Body of pancreas (tissue), 4 donors: ENCODE data around the gene RASL10B. TPM values are rescaled to one million over a fixed set of nuclear protein-coding genes. Genes with fewer than 3 reads are reported as not detected.
"Not testable (repeated sequence)": the region's sequence is repeated elsewhere in the genome, so short reads cannot be mapped to it uniquely, and the experiment has no call there.

ENCODE experiments used
- ATAC-seq: fragments of 150-250 bp; one replicate; pipeline ENCODE4 v1.9.1; 2016
- DNase-seq, 4 donors: peaks; one replicate each; pipeline ENCODE4 v3.0.0-alpha.2; 2019
- H3K27ac ChIP-seq, 4 donors: fragments of 200-600 bp; sonication (generic); 1 replicate in 3 of 4; 2 replicates in 1 of 4; pipeline versions ENCODE4 v1.5.1 to v1.6.1; 2016 to 2019; ENCODE audit warnings: mild to moderate bottlenecking in 1 of 4, mixed read lengths in 1 of 4, moderate library complexity in 1 of 4
- H3K27me3 ChIP-seq, 2 donors: fragments of 200-600 bp; sonication (generic); one replicate each; pipeline ENCODE4 v1.6.0; 2016; ENCODE audit warnings: mild to moderate bottlenecking in 1 of 2
- H3K36me3 ChIP-seq, 2 donors: fragments of 200-600 bp; sonication (generic); replicated peaks in 1 of 2; 2 replicates each; pipeline ENCODE4 v1.5.1; 2016; ENCODE audit warnings: low read depth in 2 of 2; ENCODE audit not compliant: insufficient read depth in 1 of 2
- H3K4me1 ChIP-seq: fragments of 200-600 bp; sonication (generic); one replicate; pipeline ENCODE4 v1.6.0; 2016
- H3K4me3 ChIP-seq, 2 donors: fragments of 200-600 bp; sonication (generic); 1 replicate in 1 of 2; 2 replicates in 1 of 2; pipeline ENCODE4 v1.5.1; 2016 to 2019
- H3K9me3 ChIP-seq, 3 donors: fragments of 200-600 bp; sonication (generic); 1 replicate in 2 of 3; 2 replicates in 1 of 3; pipeline ENCODE4 v1.5.1; 2016
- CTCF ChIP-seq, 7 experiments: fragments of 450-650 bp in 4 of 7; fragments of 200-600 bp in 3 of 7; sonication (generic) in 3 of 7; IDR thresholded peaks; one replicate each; pipeline ENCODE4 v1.5.1; 2016 to 2019; ENCODE audit warnings: antibody characterized with exemption in 7 of 7
- POLR2A ChIP-seq, 3 donors: fragments of 450-650 bp; IDR thresholded peaks; one replicate each; pipeline ENCODE4 v1.6.1; 2016; ENCODE audit warnings: antibody characterized with exemption in 3 of 3, mild to moderate bottlenecking in 2 of 3
- WGBS, 2 donors: methylation state at CpG; one replicate each; pipeline ENCODE4 v1.1.5; 2017; 5-methylcytosine and 5-hydroxymethylcytosine counted together
- intact Hi-C: fragments of 100-400 bp; cut with DNase I; formaldehyde crosslinking; loops from one replicate; pipeline ENCODE4 v1.15.1; 2023
- total RNA-seq, 2 donors: library from RNA; depleted of rRNA; stranded (reverse); fragments of >200 nt; gene quantifications; one replicate each; pipeline ENCODE4 v1.1.0, GENCODE V29; 2016

Gene RASL10B
- total RNA-seq, 2 donors from 2014 or later, result 8.8 to 17.8 TPM

GRCh38 chr17:35748341-35748841, 17.0 kb downstream of the RASL10B start:
- Histone ChIP-seq H3K27ac (no peak overlapping the region), H3K27me3 (peaks cover 0 to 5% of the 10 kb centered on the region in 2 donors), H3K9me3 (no peaks in the 10 kb centered on the region), H3K36me3 (no peaks in the 10 kb centered on the region), H3K4me3 (no peak overlapping the region), H3K4me1 (peaks cover 14% of the 10 kb centered on the region)
- TF ChIP-seq POLR2A (IDR thresholded peaks at IDR 0.05) (no peak), CTCF (IDR thresholded peaks at IDR 0.05) (no peak)
- peak; percentile 35 to 62 (median 51) for DNase-seq
- intact Hi-C loops, result loop anchor here (5.0 to 10.0 kb wide), 2 partner anchors 136 to 434 kb away; no protein-coding TSS in a partner anchor
- ATAC-seq, result peak; percentile 23
- WGBS, 2 donors, result 17 to 29% methylated on average over 1 to 4 of the region's 4 CpGs

- Histone ChIP-seq H3K27me3 (peaks cover 0 to 5% of the 10 kb centered on the region in 2 donors), H3K4me1 (peaks cover 14% of the 10 kb centered on the region), H3K27ac (no peak overlapping the region), H3K4me3 (no peak overlapping the region), H3K9me3 (no peaks in the 10 kb centered on the region), H3K36me3 (no peaks in the 10 kb centered on the region)
- DNase-seq (no peak), ATAC-seq (no peak)
- 69 to 82% methylated on average over 1 to 6 of the region's 6 CpGs for WGBS, 2 donors
- intact Hi-C loops, result loop anchor here (5.0 to 10.0 kb wide), 2 partner anchors 137 to 434 kb away; no protein-coding TSS in a partner anchor
- TF ChIP-seq CTCF (IDR thresholded peaks at IDR 0.05) (no peak), POLR2A (IDR thresholded peaks at IDR 0.05) (no peak)
Measured at GRCh38 chr17:35748979-35749378, 17.5 kb downstream of the RASL10B start.

DNA sequence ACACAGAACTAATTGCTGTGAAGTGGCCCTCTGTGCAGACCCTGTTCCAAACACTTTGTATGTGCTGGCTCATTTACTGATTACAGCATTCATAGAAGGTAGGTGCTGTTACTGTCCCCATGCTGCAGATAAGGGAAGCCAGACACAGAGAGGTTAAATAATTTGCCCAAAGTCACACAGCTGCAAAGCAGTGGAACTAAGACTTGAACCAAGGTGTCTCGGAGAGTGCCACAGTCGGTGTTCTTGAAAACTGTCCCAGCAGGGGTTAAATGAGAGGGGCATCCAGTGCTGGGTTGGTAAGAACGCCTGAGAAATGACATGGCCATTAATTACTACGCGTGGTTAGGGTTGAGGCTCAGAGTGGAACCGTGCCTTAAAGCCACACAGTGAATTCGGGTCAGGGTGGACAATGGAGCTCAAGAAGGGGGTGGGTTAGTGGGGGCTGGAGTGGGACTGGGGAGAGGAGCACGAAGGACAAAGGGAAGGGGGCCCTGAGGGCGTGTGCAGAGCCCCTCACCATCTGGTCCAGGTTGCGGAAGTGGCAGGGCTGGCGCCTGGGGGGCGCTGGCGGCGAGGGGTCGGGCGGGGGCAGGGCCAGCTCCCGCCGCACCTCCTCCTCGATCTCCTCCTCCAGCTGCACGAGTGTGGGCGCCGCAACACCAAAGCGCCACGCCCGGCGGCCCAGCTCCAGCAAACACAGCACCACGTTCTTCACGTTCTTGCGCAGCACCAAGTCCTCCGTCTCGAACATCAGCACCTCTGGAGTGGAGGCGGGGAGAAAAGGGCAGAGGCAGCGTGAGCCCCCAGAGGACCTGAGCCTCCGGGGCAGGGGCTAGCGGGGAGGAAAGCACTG, 18.3 kb downstream of the RASL10B start:
- Histone ChIP-seq H3K9me3 (no peaks in the 10 kb centered on the region), H3K4me1 (peaks cover 14% of the 10 kb centered on the region), H3K36me3 (no peaks in the 10 kb centered on the region), H3K4me3 (no peak overlapping the region), H3K27ac (no peak overlapping the region), H3K27me3 (peaks cover 0 to 5% of the 10 kb centered on the region in 2 donors)
- TF ChIP-seq CTCF (IDR thresholded peaks at IDR 0.05), result no peak
- no peak for TF ChIP-seq POLR2A (IDR thresholded peaks at IDR 0.05)
- 11 to 15% methylated on average over 14 to 35 of the region's 35 CpGs for WGBS, 2 donors
- DNase-seq (no peak), ATAC-seq (no peak)
- intact Hi-C loops, result loop anchor here (5.0 to 10.0 kb wide), 2 partner anchors 137 to 435 kb away; no protein-coding TSS in a partner anchor

GRCh38 chr17:35750526-35751395, 19.3 kb downstream of the RASL10B start:
- DNase-seq (no peak), ATAC-seq (no peak)
- peaks cover 14% of the 10 kb centered on the region for H3K4me1 ChIP-seq
- no peak for TF ChIP-seq POLR2A (IDR thresholded peaks at IDR 0.05)
- TF ChIP-seq CTCF (IDR thresholded peaks at IDR 0.05), result no peak
- 75 to 78% methylated on average over 10 of the region's 10 CpGs for WGBS, 2 donors
- no peaks in the 10 kb centered on the region for H3K36me3 ChIP-seq
- no peak overlapping the region for H3K4me3 ChIP-seq
- H3K27me3 ChIP-seq, result peaks cover 0 to 5% of the 10 kb centered on the region in 2 donors
- intact Hi-C loops, result no loop called here
- H3K9me3 ChIP-seq, result no peaks in the 10 kb centered on the region
- H3K27ac ChIP-seq, result no peak overlapping the region

DNA sequence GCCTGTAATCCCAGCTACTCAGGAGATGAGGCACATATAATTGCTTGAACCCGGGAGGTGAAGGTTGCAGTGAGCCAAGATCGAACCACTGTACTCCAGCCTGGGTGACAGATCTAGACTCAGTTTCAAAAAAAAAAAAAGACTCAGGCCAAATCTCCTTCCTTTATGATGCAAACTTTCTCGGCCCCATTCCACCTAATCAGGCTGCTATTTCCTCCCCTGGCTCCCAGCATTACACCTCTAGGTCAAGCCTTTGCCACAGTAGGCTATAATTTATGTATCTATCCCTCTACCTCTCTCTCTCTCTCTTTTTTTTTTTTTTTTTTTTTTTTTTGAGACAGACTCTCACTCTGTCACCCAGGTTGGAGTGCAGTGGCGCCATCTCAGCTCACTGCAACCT, 20.1 kb downstream of the RASL10B start:
- ATAC-seq, H3K9me3 ChIP-seq, H3K4me3 ChIP-seq, H3K27me3 ChIP-seq, DNase-seq, H3K27ac ChIP-seq, H3K36me3 ChIP-seq, intact Hi-C loops: not testable (repeated sequence)
- H3K4me1 ChIP-seq, result peaks cover 14% of the 10 kb centered on the region
- 84 to 88% methylated on average over 4 of the region's 4 CpGs for WGBS, 2 donors
